Epithelial cell of proximal tubule (primary cell): Measurements from ENCODE around the gene MED13L. TPM values are rescaled to one million over a fixed set of nuclear protein-coding genes. Genes with fewer than 3 reads are reported as not detected.
"Not testable (repeated sequence)": the region's sequence is repeated elsewhere in the genome, so short reads cannot be mapped to it uniquely, and the experiment has no call there.

Source experiments
- DNase-seq: peaks from one replicate; pipeline ENCODE4 v3.0.0-alpha.2; 2011; ENCODE audit warnings: low read depth
- H3K4me3 ChIP-seq: 2 replicates; pipeline ENCODE4 v1.5.1; 2011; ENCODE audit warnings: low read depth, mild to moderate bottlenecking, low read length
- CTCF ChIP-seq: conservative IDR thresholded peaks from 2 replicates; pipeline ENCODE4 v1.5.1; 2012; ENCODE audit warnings: low read depth, mild to moderate bottlenecking, low read length
- total RNA-seq: library from RNA; depleted of rRNA; stranded (reverse); fragments of >200 nt; gene quantifications from 2 replicates; pipeline ENCODE4 v1.2.3, GENCODE V29; 2015

Gene MED13L
- total RNA-seq, 1 donor from 2014 or later: 37.9 TPM

GRCh38 chr12:116138364-116138763 lies 139.1 kb downstream of the MED13L start:
- H3K4me3 ChIP-seq: no peak overlapping the region
- DNase-seq: no peak
- no peak for TF ChIP-seq CTCF

GRCh38 chr12:116137318-116137717 lies 140.2 kb downstream of the MED13L start:
- TF ChIP-seq CTCF: no peak
- H3K4me3 ChIP-seq: no peak overlapping the region
- DNase-seq: no peak

GRCh38 chr12:116136340-116136739 lies 141.2 kb downstream of the MED13L start:
- TF ChIP-seq CTCF: no peak
- no peak for DNase-seq
- H3K4me3 ChIP-seq: no peak overlapping the region

GRCh38 chr12:116135209-116135930 lies 142.1 kb downstream of the MED13L start:
- no peak overlapping the region for H3K4me3 ChIP-seq
- no peak for TF ChIP-seq CTCF
- peak; percentile 57 for DNase-seq

GRCh38 chr12:116133636-116134214 lies 143.8 kb downstream of the MED13L start:
- TF ChIP-seq CTCF: no peak
- no peak overlapping the region for H3K4me3 ChIP-seq
- no peak for DNase-seq

- no peak for TF ChIP-seq CTCF
- DNase-seq: no peak
- no peak overlapping the region for H3K4me3 ChIP-seq
Measured at GRCh38 chr12:116133149-116133548, 144.3 kb downstream of the MED13L start.

GRCh38 chr12:116131987-116132386 lies 145.5 kb downstream of the MED13L start:
- not testable (repeated sequence) for DNase-seq, H3K4me3 ChIP-seq
